ENCODE data around the gene SIX5.

Gene SIX5

DNA sequence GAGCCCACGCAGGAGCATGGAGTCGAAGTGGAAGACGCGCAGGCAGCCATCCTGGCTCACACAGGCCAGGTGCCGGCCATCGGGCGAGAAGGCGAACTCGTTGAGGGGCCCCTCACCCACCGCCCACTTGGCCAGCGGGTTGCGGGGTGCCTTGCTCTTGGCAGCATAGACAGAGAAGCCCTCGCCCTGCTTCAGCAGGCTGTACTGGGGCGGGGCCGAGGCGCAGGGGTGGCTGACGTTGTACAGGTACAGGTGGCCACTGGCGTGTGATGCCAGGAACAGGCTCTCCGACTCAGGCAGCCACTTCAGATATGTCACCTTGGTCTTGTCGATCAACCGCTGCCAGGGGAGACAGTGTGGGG is 17.5 kb upstream of the SIX5 start:
- peaks cover 34 to 61% of the 10 kb centered on the region in 2 experiments for H3K36me3 ChIP-seq (ENCODE audit: control insufficient read depth in 2 of 2, insufficient read depth in 1 of 2, low read length in 2 of 2)
- ChIA-PET POLR2A (no interaction called here), CTCF (no interaction called here)
- no peak overlapping the region for H3K27ac ChIP-seq (ENCODE audit: extremely low read depth, low read depth, low read length)
- no peak for TF ChIP-seq ZNF473 (tag by site-specific recombination; IDR thresholded peaks at IDR 0.05)
- TF ChIP-seq BCL11B (tag by site-specific recombination; IDR thresholded peaks at IDR 0.05; ENCODE audit: low read depth): 0 out of 2 replicates have a peak, but pooled peaks have one; percentile 6
- TF ChIP-seq ZNF184 (tag by site-specific recombination; IDR thresholded peaks at IDR 0.05): no peak
- no peak for TF ChIP-seq HIC1 (tag by site-specific recombination; IDR thresholded peaks at IDR 0.05)
- no peak for TF ChIP-seq ZNF140 (tag by site-specific recombination; IDR thresholded peaks at IDR 0.05)
- TF ChIP-seq, protein P1, sequence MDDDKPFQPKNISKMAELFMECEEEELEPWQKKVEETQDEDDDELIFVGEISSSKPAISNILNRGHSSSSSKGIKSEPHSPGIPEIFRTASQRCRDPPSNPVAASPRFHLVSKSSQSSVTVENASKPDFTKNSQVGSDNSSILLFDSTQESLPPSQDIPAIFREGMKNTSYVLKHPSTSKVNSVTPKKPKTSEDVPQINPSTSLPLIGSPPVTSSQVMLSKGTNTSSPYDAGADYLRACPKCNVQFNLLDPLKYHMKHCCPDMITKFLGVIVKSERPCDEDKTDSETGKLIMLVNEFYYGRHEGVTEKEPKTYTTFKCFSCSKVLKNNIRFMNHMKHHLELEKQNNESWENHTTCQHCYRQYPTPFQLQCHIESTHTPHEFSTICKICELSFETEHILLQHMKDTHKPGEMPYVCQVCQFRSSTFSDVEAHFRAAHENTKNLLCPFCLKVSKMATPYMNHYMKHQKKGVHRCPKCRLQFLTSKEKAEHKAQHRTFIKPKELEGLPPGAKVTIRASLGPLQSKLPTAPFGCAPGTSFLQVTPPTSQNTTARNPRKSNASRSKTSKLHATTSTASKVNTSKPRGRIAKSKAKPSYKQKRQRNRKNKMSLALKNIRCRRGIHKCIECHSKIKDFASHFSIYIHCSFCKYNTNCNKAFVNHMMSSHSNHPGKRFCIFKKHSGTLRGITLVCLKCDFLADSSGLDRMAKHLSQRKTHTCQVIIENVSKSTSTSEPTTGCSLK (tag by site-specific recombination; IDR thresholded peaks at IDR 0.05): no peak
- peaks cover 9% of the 10 kb centered on the region; the same call in 1 of the 2 replicates for H3K4me1 ChIP-seq (ENCODE audit: control insufficient read depth, insufficient read depth, low read length)
- no peaks in the 10 kb centered on the region for H3K9me3 ChIP-seq (ENCODE audit: control insufficient read depth, insufficient read depth, low read depth, low read length)
- no peak overlapping the region for H3K4me3 ChIP-seq (ENCODE audit: low read depth, low read length)

DNA sequence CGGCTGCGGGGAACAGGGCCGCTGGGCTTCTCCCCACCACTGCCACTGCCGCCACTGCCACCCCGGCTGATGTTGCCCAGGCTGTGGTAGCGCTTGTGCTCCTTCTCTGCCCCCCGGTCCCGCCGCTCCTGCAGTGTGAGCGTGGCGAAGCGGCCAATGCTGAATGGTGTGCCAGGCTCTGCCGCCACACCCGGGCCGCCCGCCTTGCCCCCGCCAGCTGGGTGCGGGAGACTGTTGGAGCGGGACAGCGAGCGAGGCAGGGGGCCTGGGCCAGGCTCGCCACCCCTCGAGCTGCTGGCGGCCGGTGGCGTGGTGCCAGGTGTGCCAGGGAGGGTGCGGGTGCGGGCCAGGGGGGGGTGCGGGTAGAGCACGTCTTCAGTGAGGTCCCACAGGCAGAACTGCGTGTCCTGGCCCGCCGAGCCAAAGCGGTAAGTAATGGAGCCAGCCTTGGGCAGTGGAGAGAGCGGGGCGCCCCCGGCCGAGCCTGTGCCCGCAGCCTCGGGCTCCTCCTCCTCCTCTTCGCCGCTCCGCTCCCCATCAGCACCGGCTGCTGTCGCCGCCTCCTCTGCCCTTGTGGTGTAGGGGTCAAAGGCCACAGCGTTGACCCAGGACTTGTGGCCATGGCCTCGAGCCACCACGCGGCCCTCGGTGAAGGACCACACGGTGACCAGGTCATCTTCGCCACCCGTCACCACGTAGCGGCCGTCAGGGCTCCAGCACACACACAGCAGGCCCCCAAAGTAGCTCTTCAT is 16.9 kb upstream of the SIX5 start:
- no peaks in the 10 kb centered on the region for H3K9me3 ChIP-seq (ENCODE audit: control insufficient read depth, insufficient read depth, low read depth, low read length)
- POLR2A ChIA-PET: interaction anchor here (1.3 to 5.8 kb wide), 2 partner anchors 13 to 14 kb away, joined by 3 to 78 read pairs; partner anchors contain the start of gene SIX5
- TF ChIP-seq ZNF121 (tag by site-specific recombination; IDR thresholded peaks at IDR 0.05) (no peak), BCL11B (tag by site-specific recombination; IDR thresholded peaks at IDR 0.05; ENCODE audit: low read depth) (0 out of 2 replicates have a peak, but pooled peaks have one; percentile 25)
- TF ChIP-seq, protein P2, sequence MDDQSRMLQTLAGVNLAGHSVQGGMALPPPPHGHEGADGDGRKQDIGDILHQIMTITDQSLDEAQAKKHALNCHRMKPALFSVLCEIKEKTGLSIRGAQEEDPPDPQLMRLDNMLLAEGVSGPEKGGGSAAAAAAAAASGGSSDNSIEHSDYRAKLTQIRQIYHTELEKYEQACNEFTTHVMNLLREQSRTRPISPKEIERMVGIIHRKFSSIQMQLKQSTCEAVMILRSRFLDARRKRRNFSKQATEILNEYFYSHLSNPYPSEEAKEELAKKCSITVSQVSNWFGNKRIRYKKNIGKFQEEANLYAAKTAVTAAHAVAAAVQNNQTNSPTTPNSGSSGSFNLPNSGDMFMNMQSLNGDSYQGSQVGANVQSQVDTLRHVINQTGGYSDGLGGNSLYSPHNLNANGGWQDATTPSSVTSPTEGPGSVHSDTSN (CRISPR knock-in tag; IDR thresholded peaks at IDR 0.05): 0 out of 2 replicates have a peak, but pooled peaks have one; percentile 26
- CTCF ChIA-PET: interaction anchor here (1.2 kb wide), 1 partner anchor 13 kb away, joined by 3 read pairs; no protein-coding TSS in a partner anchor
- peaks cover 7% of the 10 kb centered on the region; the same call in 1 of the 2 replicates for H3K4me1 ChIP-seq (ENCODE audit: control insufficient read depth, insufficient read depth, low read length)
- H3K4me3 ChIP-seq (ENCODE audit: low read depth, low read length): no peak overlapping the region
- peaks cover 32 to 58% of the 10 kb centered on the region in 2 experiments for H3K36me3 ChIP-seq (ENCODE audit: control insufficient read depth in 2 of 2, insufficient read depth in 1 of 2, low read length in 2 of 2)
- H3K27ac ChIP-seq (ENCODE audit: extremely low read depth, low read depth, low read length): no peak overlapping the region

DNA sequence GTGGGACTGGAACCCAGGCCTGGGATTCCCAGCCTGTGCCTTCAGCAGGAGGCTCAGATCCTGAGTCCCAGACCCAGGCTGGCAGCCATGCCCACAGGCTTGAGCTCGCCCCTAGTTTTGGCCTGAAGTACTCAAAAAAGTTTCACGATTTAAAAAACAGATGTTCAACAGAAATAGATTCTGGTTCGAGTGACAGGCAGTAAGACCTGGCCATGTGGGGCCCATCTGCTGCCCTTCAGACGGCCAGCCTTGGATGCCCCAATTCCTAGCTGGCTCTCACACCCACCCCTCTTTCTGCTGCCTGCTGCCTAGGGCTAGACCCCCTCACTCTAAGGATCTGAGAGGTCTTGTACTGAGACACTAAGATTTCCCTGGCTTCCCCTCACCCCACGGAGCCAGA is 16.0 kb upstream of the SIX5 start:
- H3K36me3 ChIP-seq (ENCODE audit: control insufficient read depth in 2 of 2, insufficient read depth in 1 of 2, low read length in 2 of 2): peaks cover 29 to 51% of the 10 kb centered on the region in 2 experiments
- ChIA-PET POLR2A (interaction anchor here (1.3 to 5.8 kb wide), 2 partner anchors 13 to 14 kb away, joined by 3 to 78 read pairs; partner anchors contain the start of gene SIX5), CTCF (interaction anchor here (0.6 to 1.2 kb wide), 2 partner anchors 14 to 310 kb away, joined by 3 read pairs; no protein-coding TSS in a partner anchor)

More for the DNA sequence above, 16.0 kb upstream of the SIX5 start:
- no peak overlapping the region for H3K4me3 ChIP-seq (ENCODE audit: low read depth, low read length)
- H3K9me3 ChIP-seq (ENCODE audit: control insufficient read depth, insufficient read depth, low read depth, low read length): no peaks in the 10 kb centered on the region
- peaks cover 5% of the 10 kb centered on the region; the same call in 1 of the 2 replicates for H3K4me1 ChIP-seq (ENCODE audit: control insufficient read depth, insufficient read depth, low read length)
- no peak overlapping the region for H3K27ac ChIP-seq (ENCODE audit: extremely low read depth, low read depth, low read length)
- TF ChIP-seq ZNF843 (tag by site-specific recombination; IDR thresholded peaks at IDR 0.05) (no peak), ZNF37A (tag by site-specific recombination; IDR thresholded peaks at IDR 0.05) (no peak), ZNF692 (tag by site-specific recombination; IDR thresholded peaks at IDR 0.05) (peak; percentile 61; the same call in 1 of the 2 replicates), ZXDB (tag by site-specific recombination; IDR thresholded peaks at IDR 0.05) (no peak)
